T-helper 1 cell (primary cell): ENCODE data around the gene MYPOP.
"Not testable (repeated sequence)": the region's sequence is repeated elsewhere in the genome, so short reads cannot be mapped to it uniquely, and the experiment has no call there.

ENCODE experiments used
- DNase-seq, 5 donors: peaks; one replicate each; pipeline ENCODE4 v3.0.0-alpha.2; 2012 to 2020

The MYPOP gene

GRCh38 chr19:45906221-45906620 lies 3.8 kb upstream of the MYPOP start:
- no peak for DNase-seq

GRCh38 chr19:45905011-45905410 lies 2.6 kb upstream of the MYPOP start:
- DNase-seq = no peak

DNA sequence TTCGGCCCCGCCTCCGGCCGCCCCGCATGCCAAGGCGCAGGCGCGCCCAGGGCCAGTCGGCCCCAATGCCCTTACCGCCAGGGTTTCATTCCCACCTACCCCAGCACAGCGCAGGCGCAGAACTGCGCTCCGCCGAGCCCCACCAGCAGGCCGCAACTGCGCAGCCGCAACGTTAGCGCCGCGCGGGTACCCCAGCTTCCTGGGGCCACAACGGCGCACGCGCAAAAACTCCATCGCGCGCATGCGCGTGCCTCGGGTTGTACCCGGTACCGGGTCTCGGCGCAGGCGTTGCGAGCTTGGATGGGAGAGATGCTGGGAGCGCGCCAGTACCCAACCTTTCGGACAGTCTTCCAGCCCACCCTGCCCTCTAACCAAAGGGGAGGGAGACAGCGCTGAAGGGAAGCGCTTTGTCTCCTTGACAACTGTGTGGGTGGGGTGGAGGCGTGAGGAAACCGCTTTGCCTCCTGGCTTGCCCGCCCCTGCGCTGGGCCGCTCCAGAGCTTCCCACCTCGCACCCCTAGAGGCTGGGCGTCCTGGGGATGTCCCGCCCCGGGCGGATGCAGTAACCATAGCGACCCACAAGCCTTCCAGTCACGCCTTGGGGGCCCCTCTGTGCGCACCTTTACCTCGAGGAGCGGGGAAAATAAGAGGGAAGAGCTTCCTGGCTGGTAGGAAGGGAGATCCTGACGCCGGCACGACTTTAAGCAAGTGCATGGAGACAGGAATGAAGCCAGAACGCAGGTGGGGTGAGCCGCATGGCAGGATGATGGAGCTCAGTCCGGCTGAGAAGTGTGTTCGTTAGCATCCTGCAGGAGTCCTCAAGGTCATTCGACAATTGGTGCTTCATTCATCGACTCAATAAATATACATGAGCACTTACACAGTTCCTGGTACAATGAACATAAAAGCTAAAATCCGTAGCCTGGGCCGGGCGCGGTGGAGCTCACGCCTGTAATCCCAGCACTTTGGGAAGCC lies 525 bp upstream of the MYPOP start:
- DNase-seq = peak; percentile 98 to 100 (median 98)

- DNase-seq = peak in 2 of 5 donors; percentile 27 to 44
Measured at GRCh38 chr19:45901432-45901911, 941 bp downstream of the MYPOP start.

- no peak for DNase-seq
Measured at GRCh38 chr19:45900738-45901431, 1.5 kb downstream of the MYPOP start.

- no peak for DNase-seq
Measured at GRCh38 chr19:45899919-45900589, 2.4 kb downstream of the MYPOP start.

GRCh38 chr19:45899253-45899652 lies 3.2 kb downstream of the MYPOP start:
- no peak for DNase-seq

DNA sequence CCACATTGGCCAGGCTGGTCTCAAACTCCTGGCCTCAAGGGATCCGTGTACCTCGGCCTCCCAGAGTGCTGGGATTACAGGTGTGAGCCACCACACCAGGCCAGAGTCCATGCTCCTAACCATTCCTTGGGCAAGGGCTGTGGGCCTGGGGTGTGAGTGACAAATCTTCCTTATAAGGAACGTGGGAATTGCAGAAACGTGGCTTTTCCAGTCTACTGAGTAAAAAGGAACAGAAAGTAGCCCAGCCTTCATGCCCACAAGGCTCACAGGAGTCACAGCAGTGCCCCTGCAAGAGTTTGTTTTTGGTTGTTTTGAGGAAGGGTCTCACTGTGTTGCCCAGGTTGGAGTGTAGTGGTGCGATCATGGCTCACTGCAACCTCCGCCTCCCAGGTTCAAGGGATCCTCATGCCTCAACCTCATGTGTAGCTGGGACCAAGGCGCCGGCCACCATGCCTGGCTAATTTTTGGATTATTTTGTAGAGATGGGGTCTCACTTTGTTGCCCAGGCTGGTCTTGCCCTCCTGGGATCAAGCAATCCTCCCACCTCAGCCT lies 5.1 kb downstream of the MYPOP start:
- no peak for DNase-seq

DNA sequence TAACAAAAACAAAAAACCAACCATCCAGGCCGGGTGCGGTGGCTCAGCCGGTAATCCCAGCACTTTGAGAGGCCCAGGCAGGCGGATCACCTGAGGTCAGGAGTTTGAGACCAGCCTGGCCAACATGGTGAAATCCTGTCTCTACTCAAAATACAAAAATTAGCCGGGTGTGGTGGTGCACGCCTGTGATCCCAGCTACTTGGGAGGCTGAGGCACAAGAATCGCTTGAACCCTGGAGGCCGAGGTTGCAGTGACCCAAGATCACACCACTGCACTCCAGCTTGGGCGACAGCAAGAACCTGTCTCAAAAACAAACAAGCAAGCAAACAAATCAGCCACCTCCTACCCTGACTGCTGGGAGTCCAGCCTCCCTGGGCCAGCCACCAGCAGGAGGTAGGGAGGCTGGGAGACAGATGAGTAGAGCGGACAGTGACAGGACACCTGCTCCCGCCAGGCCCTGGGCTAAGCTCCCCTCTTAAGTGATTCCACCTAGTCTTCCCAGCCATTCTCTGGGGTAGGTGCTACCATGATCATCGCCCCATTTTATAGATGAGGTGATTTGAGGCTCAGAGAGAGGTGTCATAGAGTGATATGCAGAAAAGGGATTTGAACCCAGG lies 6.3 kb downstream of the MYPOP start:
- DNase-seq = not testable (repeated sequence)

DNA sequence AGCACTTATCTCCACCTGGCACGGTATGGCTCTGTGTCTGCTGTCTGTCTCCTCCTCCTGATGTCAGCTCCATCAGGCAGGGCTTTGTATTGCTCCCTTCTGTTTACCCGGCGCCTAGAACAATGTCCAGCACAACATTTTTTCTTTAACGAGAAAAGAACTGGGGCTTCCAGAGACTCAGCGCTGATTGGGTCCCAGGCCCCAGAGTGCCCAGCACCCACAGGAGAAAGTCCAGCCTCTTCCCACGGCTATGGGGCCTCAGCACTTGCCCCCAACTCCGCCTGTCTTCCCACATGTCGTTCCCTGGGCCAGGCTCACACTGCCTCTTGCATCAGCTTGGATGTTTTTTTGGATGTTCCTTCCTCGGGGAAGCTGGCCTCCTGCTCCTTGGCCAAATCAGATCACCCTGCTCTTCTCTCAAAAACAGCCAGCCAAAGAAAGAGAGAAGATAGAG lies 6.9 kb downstream of the MYPOP start:
- no peak for DNase-seq

- no peak for DNase-seq
Measured at GRCh38 chr19:45890877-45891276, 11.5 kb downstream of the MYPOP start.

GRCh38 chr19:45889210-45889885 lies 13.1 kb downstream of the MYPOP start:
- no peak for DNase-seq

DNA sequence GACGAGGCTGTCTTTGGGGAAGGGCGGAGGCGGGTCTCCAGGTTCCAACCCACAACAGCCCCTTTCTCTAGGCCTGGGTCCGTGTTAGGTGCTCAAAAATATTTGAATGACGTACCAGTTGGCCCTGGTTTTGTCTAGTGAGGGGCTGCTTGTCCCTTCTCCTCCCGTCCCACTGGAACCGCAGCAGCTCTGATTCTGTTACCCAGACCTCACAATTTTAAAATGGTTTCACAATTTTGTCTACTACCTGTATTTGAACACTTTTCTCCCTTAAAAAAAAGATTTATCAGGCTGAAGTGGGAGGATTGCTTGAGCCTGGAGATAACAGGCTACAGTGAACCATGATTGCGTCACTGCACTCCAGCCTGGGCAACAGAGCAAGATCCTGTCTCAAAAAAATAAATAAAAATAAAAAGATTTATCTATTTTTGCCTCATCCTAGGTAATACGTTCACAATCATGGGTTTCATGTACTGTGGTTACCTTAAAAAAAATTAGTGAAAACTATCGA lies 15.2 kb downstream of the MYPOP start:
- no peak for DNase-seq

DNA sequence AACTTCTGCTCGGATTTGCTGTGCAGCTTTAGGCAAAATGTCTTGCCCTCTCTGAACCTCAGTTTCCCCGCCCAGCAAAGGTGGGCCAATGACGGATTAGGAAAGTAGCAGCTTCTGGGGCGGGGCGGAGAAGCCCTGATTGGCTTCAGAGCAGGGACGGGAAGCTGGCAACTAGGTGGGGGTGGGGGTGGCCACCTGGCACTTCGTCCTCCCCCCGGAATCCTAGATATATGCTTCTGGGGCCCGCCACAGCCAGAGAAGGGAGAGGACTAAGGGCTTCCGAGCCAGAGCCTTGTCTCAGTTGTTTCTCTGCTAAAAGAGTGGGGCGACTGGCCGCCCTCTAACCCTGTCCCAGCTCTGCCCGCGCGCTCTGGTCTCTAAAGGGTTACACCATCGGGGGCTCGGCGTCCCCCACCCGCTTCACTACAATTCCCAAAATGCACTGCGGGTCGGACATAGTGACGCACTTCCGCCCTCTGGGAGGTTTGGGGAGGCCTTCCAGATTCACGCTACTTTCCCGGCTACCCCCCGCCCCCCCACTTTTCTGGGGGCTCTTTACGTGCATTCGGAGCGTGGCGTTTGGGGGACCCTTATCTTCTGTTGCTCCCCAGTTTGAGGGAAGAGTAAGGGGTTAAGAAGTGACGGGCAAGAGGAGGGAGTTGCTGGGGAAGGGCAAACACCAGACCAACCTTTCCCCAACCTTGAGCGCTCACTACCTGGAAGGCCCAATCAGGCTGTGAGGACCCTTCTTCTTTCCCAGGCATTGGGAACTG lies 15.8 kb downstream of the MYPOP start:
- DNase-seq = peak; percentile 66 to 95 (median 83)

- DNase-seq = peak; percentile 75 to 91 (median 87)
Measured at GRCh38 chr19:45885556-45886426, 16.6 kb downstream of the MYPOP start, which contains the start of gene IRF2BP1. Gene IRF2BP1 (minus strand): TSS chr19:45886141. CDS start chr19:45885774, 367 bp downstream.

DNA sequence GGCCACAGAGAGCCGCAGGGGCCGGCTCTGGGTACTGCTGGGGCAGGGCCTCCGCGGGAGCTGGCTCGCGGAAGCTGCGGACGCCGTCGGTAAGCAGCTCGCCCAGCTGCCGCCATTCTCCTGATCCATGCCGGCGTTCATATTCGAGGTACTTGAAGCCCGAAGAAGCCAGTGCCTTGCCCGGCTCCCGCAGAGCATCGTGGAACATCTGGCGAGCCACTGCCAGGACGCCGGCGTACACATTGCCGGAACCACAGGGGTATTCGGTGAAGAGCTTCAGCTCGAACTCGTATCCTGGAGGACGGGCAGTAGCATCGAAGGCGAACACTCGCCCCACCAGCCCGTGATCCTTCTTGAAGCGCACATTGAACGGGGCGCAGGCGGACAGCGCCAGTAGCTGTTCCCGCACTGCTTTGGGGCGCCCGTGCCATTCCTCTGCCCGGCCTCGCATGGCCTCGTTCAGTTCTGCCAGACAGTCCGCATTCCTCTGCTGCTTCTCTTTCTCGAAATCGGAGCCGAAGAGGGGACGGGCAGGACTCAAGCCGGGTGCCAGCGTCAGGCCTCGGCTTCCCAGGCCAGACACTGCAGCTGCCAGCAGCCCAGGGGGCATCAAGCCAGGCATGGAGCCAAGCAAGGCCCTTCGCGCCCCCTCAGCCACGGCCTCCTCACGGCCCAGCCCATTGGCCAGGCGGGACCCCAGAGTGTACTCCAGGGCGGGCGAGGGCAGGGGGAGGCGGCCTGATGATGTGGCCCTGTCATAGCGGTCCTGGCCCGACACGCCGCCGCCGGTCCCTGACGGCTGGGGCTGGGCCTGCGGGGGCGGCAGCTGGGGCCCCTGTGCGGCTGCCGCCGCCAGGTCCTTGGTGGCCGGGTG lies 17.5 kb downstream of the MYPOP start:
- DNase-seq = no peak

- no peak for DNase-seq
Measured at GRCh38 chr19:45883881-45884681, 18.3 kb downstream of the MYPOP start.

GRCh38 chr19:45883586-45883880 lies 18.9 kb downstream of the MYPOP start:
- DNase-seq = no peak
